Hepatic stellate cell (primary cell): Measurements from ENCODE around the gene VPS13A.
"Not testable (repeated sequence)": the region's sequence is repeated elsewhere in the genome, so short reads cannot be mapped to it uniquely, and the experiment has no call there.

Experiments
- DNase-seq: peaks from one replicate; pipeline ENCODE4 v3.0.0; 2011; ENCODE audit warnings: low spot score

VPS13A gene

DNA sequence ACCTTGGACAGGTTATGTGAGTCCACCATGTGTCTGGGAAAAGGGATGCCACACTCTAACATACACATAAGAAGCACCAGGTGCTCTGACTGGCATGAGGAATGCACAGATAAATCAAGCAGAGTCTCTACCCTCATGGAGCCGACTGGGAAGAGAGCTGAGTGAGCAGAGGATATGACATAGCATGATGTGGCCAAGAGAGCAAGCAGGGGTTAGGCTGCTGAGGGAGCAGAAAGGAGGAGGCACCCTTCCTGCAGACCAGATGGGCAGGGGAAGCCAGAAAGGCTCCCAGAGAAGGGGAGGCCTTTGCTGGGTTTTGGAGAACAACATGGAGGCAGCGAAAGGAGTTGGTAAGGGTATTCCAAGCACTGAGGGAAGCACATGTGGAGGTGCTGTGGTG is 247.7 kb downstream of the VPS13A start:
- DNase-seq: no peak

DNA sequence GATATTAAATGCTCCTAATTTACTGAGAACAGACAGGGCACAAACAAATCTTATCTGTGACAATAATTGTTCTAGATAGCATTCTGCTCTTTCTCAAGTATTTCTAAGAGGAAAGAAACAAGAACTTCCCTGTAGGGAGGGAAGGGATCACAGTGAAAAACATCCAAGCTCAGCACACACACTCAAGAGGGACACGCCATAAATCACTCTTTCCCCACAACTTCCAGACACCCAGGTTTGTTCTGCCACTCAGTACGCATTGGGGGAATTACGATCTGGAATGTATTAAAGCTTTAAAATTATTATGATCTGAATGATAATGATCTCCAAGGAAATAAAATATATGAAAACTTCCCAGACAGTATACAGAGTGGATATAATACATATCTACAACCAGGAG is 249.4 kb downstream of the VPS13A start:
- DNase-seq: no peak

DNA sequence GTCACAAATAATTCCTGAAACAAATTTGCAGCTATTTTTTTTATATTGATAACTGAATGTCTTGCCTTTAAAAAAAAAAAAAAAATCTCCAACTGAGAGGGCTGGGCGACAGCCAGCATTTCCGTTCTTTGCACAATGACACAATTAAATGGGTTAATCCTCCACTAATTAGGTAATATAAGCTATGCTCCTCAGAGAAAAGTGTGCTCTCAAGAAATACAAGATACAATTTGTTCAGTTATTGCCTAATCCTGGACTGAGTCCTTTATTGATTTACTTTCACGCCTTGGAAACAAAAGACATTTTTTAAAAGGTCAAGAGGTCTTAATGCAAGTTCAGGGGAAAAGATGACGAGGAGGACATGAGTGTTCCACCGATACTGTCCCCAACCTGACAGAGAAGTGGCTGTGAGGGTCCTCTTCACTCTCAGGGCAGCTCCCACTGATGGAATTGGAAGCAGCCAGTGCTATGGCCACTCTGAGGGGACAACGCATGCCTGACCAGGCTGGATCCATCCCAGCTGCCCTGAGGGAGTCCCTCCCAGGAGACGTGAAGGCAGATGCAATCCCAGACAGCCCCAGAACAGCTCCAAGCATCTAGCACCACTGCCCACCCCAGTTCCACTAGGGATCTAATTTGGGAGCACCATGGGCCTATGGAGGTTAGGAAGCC is 250.1 kb downstream of the VPS13A start:
- DNase-seq: no peak

DNA sequence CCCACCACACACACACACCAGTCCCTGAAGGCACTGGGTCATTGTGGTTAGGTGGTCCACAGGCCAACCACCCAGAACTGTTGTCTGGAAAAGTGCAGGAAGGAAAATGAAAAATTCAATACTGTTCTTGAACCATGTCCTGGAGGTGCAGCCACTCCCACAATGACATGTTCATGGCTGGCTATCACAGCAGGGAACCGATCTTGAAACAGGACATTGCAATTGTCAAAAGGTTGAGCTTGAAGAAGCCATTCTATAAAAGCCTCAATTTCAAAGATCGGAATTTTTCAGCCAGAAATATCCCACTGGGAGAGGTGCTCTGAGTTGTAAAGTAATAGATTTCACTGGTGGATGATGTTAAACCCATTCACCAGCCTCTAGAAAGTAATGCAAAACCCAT is 252.6 kb downstream of the VPS13A start:
- no peak for DNase-seq

DNA sequence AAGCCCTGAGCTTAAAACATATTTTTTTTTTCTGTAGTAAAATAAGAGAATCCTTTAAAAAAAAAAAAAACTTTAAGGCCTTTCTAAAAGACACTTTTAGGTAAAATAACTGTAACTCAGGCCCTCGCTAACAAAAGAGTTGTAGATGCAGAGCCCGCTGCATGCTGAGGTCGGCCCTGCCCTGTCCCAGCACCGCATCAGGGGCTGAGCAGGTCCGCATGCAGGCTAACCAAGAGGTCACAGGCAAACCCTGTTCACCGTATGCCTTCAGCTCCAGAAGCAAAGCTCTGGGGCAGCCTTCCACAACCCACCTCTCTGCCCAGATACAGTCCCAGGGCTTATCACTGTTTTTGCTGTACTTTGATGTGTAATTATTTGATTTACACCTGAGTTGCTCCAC is 254.7 kb downstream of the VPS13A start:
- DNase-seq: no peak

DNA sequence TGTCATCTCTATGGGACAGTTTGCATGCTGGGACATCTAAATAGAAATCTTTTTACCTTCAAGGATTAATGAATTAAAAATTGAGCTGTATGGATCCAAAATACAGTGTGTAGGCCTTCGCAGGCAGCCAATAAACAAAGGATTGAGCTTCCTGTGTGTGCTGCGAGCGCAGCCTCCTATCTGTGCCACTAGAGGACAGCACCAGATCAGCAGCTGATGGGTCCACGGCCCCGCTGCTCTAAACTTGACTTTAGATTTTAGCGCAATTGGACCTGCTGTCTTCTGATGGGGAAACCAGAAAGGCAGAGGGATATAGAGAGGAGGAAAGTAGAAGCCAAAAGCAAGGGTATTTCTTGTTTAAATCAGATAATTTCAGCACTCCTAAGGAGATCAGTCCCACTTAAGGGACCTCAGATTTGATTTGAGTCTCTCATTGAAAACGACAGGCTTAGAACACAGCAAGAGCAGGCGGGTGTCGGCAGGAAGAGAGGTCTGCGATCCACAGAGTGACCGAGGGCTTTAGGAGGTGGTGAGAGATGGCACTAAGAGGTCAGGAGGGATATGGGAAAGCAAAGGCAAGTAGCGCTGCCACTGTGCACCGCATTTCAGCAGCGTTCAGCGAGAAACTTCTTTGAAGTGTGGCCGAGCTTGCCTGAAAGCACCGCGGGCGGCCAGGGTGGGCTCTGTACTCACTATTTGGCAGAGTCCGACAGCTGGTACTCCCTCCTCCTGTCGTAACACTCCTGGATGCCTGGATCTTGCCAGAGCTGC is 256.5 kb downstream of the VPS13A start:
- peak; percentile 87 for DNase-seq

DNA sequence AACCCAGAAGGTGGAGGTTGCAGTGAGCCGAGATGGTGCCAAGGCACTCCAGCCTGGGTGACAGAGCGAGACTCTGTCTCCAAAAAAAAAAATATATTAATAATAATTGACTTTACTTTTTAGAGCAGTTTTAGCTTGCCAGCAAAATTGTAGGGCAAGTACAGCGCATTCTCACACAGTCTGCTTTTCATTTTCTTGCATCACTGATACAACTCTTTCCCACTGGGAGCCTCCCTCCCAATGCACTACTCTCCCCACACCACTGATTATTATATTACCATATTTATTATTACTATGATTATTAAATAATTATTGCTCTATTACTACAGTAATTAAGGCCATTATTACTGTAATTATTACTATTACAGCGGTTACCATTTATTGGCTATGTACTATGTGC is 257.9 kb downstream of the VPS13A start:
- no peak for DNase-seq

DNA sequence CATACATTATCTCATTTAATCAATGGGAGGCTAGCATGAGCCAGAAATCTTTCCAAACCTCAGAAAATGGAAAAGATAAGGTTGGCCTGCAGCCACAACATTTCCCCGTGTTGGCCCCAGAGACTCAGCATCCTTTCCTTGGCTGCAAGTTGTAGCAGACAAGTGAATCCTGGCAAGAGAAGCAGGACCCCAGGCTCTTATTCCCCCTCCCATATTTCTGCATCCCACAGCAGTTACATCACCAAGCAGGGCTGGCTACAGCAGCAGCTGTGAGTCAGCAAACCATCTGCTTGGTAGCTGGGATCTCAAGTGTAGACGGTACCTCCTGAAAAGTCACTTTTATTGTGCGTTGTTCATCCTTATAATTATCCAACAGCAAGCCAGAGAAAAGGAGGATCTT is 258.4 kb downstream of the VPS13A start:
- DNase-seq: no peak

DNA sequence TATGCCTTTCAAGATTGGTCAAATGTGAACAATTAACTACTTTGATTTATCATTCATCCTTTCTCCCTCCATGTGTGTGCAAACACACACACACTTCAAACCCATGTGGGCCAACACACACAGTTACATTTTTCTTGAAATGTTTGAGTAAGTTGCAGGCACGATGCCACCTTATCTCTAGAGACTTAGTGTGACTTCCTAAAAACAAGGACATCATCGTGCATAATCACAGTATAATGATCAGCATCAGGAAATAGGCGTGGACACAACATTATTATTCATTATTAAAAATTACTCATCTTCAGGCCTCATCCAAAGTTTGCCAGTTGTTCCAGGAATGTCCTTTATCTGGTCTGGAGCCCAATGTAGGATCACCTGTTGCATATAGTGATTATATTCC is 261.3 kb downstream of the VPS13A start:
- DNase-seq: no peak

DNA sequence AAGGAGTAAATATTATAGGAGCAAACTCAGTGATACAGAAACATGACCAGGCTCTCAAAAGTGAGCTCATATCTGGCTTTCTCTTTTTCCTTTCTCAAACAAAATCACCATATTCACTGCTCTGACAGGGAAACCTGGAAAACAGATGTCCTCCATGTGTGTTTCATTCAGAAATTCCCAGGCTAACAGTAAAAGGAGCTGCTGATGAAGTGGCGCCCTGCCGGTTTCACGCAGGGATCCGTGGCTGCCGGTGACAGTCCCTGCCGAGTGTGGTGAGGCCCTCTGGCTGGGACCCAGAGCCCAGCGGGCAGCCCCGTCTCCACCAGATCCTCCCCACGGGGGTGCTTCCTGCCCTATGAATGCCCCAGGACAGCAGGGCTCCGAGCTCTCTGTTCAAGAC is 262.7 kb downstream of the VPS13A start:
- no peak for DNase-seq

DNA sequence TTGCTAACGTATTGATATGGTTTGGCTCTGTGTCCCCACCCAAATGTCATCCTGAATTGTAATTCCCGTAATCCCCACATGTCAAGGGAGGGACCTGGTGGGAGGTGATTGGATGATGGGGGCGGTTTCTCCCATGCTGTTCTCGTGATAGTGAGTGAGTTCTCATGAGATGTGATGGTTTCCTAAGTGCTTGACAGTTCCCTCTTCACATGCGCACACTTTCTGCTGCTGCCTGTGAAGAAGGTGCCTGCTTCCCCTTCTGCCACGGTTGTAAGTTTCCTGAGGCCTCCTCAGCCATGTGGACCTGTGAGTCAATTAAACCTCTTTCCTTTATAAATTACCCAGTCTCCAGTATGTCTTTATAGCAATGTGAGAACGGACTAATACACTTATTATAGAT is 263.8 kb downstream of the VPS13A start:
- not testable (repeated sequence) for DNase-seq

DNA sequence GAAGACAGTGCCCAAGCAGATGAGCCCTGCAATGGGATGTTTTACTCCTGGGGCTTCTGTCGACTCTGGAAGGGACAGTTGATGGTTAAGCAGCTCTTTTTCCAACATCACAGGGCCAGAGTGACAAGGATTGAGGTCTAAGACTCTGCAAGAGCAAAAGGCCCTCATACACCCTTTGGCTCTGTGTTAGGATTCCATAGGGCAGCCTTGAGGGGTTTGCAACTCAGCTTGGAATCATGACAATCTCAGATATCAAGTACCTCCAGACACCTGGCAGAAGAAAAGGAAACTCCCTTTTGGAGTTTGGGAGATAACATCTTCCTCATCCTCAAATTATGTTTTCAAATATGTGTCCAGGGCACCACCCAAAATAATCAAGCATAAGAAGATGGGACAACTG is 265.1 kb downstream of the VPS13A start:
- no peak for DNase-seq

DNA sequence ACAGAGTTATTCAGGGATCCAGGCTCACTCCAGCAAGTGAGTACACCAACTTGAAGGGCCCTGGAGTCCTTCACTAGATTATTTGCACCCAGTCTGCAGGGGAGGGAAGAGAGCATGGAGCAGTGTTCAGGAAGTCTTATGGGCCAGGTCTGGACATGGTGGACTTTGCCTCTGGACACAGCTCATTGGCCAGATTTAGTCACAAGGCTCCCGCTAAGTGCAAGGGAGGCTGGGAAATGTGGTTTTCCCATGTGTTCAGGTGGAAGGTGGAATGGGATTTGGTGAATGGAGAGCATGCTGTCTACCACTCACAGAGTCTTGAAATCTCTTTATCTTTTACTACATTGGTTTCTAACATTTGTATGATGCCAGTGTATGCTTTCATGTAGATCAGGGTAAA is 270.3 kb downstream of the VPS13A start:
- DNase-seq: no peak

DNA sequence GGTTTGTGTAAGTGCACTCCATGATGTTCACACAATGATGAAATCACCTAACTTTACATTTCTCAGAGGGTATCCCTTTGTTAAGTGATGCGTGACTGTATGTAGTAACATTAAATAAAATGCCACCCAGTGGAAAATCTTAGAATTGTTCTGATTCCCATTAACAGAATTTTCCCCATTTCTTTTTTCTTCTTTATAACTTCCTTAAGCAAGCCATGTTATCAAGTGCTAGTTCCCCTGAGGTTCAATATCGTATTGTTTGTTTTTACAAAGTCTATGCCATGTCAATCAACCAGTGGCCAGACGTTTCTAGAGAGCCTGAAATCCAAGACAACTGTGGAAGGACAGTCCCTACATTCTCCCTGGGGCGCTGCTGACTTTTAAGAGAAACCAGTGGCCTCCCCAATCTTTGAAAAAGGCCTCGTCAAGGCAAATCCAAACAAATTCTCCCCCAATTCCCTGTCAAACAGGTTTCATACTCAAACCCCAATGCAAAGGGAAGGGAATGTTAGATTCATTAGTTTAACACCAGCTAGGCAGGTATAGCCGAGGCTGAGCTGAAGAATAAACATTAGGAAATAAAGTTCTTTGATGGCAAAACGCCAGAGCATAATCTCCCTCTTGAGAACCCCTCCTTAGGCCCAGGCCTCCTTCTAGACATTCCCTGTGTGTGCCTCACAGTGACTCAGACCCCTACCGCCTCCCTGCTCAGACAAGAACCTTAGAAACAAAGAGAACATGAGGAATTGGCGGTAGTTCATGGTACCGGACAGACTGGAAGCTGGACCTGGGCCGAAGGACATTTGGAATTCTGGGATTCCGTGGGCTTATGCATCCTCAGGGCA is 272.1 kb downstream of the VPS13A start:
- peak; percentile 52 for DNase-seq

DNA sequence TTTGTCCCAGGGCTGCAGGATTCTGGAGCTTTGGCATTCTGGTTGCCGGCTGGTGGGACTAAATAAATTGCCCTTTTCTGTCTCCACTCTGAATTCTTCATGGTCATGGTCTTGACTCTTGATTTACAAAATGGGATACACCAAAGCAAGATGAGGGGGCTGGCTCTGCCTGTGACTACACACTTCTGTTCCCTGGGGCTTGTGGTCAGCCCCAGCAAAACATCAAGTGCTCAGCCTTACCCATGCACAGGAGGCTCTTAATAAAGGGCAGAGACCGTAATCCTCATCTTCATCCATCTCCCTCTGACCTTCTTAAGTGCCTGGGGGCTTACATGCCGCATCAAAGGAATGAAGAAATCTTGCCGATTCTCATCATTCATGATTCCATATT is 272.7 kb downstream of the VPS13A start:
- DNase-seq: no peak

DNA sequence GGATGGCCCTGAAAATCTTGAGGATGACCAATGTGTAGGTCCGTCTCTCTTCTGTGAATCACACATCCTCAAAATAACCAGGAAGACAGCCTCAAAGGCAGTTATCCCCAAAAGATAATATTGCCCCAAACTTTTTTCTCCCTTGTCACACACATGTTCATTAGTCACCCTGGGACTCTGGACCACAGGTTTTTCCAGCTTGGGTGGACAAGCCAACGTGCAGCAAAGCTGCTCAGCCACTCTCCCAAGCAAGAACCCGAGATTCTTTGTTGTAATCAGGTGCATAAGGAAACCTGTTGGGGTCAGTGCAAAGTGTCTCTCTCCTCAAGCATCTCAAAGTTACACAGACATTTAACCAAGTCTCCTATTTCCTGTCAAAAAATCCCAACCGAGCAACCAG is 274.2 kb downstream of the VPS13A start:
- no peak for DNase-seq

DNA sequence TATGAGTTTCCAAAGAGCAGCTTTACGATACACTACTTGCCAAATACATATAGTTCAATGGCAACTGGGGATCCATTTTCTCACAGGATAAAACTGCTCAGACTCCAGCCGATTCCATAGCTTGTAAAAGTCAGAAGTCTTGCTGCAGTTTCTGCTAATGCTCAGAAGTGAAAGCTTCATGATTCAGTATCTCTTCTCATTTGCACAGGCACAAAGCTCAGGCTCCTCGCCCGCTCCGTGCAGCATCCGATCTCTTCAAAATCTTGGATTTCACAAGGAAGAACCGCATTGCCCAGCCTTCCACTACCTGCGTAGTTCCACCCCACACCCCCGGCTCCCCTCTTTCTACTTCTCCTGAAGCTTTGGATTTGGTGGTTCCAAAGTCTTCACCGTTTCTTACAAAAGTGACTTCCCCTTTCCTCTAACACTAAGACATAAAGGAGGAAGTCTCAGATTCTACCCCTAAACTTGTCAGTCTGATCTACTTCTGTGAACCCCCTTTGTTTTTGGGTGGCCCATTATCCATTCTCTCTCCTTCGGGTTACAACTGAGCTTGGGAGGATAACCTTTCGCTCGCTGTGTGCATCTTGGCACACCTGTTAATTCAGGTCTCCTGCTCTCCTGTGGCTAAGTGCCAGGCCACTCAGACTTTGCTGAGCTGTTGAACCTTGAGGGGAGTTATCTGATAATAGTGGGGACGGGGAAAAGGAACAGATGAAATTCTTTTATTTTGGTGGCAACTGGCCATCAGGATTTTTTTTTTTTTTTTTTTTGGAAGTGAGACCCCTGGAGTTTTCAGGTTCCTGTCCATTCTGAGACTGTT is 276.7 kb downstream of the VPS13A start:
- DNase-seq: no peak

DNA sequence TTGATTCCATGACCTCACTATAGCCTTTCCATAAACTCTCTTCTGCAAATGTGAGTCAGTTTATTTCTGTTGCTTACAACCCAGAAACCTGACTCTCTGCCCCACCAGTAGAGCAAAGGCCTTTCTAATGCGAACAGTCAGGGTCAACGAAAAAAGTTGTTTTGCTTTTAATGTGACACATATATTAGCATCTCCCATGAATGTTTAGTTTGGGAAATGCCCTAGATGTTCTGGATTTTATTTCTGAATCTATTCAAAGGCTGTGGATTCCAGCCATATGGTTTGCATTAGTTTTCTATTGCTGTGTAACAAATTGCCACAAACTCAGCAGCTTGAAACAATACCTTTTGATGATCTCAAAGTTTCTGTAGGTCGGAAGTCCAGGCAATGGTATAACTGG is 277.3 kb downstream of the VPS13A start:
- no peak for DNase-seq

DNA sequence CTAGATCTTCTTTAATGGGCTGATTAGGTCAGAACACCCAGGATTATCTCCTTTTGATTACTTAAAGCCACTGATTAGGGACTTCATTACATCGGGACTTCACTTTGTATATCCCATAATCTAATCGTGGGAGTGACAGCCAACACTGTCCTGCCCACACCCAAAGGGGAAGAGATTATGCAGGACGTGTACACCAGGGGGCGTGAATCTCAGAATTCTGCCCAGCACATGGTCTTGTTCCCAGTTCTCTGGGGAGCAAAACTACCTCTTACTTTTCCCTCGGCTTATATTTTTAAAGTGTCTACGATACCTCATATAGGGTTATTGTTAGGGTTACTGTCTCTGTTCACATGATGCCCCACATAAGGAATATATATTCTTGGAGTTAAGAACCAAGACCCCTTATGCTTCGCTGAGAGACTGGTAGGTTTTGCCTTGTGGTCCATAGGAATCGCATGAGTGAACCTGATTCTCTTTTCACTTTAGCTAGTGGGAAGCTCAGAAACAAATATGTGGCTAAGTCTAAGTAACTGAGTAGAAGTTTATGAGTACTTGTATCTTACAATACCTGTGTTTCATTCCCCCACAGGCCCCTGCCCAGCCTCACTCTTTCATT is 278.1 kb downstream of the VPS13A start:
- no peak for DNase-seq

DNA sequence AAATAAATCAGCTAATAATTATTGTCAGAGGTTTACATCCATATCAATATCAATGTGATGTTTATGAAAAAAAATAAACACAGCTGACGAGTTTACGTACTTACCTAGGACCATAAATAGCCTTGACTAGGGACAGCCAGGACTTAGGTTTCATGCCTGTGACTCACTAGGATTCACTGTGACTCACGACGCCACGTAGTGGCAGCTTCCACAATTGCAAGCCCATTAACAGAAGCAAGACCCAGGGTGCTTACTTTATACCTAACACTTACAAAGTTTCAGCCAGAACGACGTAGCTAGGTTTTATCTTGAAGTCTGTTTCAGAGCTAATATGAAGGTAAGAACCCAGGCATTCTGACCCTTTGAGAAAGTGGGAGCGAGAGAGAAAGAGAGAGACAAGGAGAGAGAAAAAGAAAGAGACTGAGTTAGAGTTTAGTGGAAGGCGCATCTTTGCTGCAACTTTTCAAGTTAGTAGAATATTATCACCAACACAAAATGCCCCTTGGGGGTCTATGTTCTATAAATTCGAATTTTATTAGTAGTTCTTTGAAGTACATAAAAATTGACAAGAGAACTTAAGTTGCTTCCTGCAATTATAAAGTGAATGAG is 279.6 kb downstream of the VPS13A start:
- peak; percentile 79 for DNase-seq

DNA sequence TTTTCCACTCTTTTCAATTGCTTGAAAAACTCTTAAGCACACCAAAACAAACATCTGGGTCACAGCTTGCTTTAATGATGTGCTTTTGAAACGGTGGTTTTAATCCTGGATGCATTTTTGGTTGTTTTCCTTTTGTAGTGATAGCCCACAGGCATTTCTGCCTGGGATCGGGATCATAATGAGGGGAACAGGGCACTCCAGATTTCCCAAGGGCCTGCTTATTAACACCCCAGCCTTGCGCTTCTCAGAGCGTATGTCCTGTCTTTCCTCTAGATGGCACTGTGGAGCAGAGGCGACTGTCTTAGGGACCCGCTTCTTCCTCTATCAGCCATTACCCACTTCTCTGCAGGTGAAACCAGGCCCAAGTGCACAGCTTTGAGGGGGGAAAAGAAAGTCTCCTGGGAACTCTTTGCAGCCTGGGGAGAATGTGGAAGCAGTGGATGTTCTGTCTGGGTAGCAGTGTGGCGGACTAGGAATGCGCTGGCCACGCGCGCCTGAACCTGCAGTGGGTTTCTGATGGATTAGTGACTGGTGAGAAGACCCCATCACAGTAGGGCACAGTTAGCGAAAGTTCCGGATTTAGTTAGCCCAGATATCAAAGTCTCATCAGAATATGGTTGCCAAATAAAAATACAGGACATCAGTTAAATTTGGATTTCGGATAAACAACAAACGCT is 280.7 kb downstream of the VPS13A start:
- DNase-seq: peak; percentile 45
